ENCODE results near the gene MYRIP.

GRCh38 chr3:40057077-40057476 lies 247.7 kb downstream of the MYRIP start:
- TF ChIP-seq USF1 (IDR thresholded peaks at IDR 0.05; ENCODE audit: borderline replicate concordance, extremely low read length, insufficient read depth, low read depth, low read length): no peak
- no peak for TF ChIP-seq RAD21 (IDR thresholded peaks at IDR 0.05; ENCODE audit: insufficient read depth, low read depth, low read length)
- TF ChIP-seq POLR2A (IDR thresholded peaks at IDR 0.05; ENCODE audit: low read depth, low read length): no peak
- TF ChIP-seq BRCA1 (IDR thresholded peaks at IDR 0.05; ENCODE audit: low read depth, low read length): no peak
- TF ChIP-seq FOS (IDR thresholded peaks at IDR 0.05; ENCODE audit: borderline replicate concordance, extremely low read depth, insufficient read length): no peak
- TF ChIP-seq CTCF (IDR thresholded peaks at IDR 0.05 in 2 of 3, conservative IDR thresholded peaks at IDR 0.05 in 1 of 3; ENCODE audit: control insufficient read depth in 2 of 3, extremely low read depth in 1 of 3, insufficient read depth in 1 of 3, low read depth in 3 of 3, low read length in 3 of 3): no peak
- no peak for TF ChIP-seq KAT2A (conservative IDR thresholded peaks at IDR 0.05; ENCODE audit: control insufficient read depth, low read depth, low read length)
- no peak for TF ChIP-seq ZBTB40 (IDR thresholded peaks at IDR 0.05; ENCODE audit: borderline replicate concordance)
- TF ChIP-seq SUZ12 (IDR thresholded peaks at IDR 0.05; ENCODE audit: unreplicated experiment): no peak
- no peak for TF ChIP-seq POLR2AphosphoS5 (IDR thresholded peaks at IDR 0.05; ENCODE audit: low read length)
- no peak for TF ChIP-seq CREB1 (IDR thresholded peaks at IDR 0.05; ENCODE audit: low read depth)
- no peak for TF ChIP-seq IKZF1 (conservative IDR thresholded peaks at IDR 0.05)

Measured in GM12878 (cell line).